ENCODE measurements around the gene TAPBP. TPM values are rescaled to one million over a fixed set of nuclear protein-coding genes. Genes with fewer than 3 reads are reported as not detected.

Gene TAPBP
- total and polyA plus RNA-seq, 9 of the 15 experiments (the other 6 are each of a cell fraction or from before 2014, with no cell fraction given) = 5.6 to 74.0 (median 22.3) TPM

DNA sequence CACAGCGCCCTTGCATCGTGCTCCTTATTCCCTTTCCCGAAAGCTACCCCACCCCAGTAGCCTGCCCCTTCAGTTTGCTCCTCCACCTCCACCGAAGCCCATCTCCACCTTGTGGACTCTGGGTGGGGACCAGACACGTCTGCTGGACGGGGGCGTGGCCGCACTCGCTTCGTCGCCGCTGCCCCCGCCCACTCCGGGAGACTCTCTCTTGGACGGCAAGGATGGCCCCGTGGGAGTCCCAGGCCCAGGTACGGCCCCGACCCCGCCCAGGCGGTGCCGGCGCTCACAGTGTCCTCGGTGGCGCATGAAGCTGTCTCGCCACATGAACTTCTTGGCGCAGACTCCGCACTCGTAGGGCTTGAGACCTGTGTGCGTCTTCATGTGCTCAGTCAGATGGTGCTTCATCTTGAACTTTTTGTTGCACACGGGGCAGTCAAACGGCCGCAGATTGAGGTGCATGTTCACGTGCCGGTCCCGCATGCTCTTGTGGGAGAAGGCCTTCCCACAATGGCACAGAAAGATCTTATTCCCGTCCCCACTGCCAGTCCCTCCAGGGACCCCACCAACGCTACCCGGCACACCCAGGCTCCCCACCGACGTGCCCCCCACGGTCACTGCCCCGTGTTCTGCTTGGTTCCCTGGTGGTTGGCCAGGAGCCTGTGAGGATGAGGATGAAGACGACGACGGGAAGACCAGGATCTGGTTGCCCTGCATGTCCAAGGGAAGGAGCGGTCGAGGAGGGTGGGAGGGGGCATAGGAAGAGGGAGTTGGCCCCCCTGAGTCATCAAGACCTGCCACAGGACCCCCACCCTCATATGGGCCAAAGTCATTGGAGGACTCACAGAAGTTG, 1.3 kb upstream of the TAPBP start (continued):
- TF ChIP-seq, protein P1, sequence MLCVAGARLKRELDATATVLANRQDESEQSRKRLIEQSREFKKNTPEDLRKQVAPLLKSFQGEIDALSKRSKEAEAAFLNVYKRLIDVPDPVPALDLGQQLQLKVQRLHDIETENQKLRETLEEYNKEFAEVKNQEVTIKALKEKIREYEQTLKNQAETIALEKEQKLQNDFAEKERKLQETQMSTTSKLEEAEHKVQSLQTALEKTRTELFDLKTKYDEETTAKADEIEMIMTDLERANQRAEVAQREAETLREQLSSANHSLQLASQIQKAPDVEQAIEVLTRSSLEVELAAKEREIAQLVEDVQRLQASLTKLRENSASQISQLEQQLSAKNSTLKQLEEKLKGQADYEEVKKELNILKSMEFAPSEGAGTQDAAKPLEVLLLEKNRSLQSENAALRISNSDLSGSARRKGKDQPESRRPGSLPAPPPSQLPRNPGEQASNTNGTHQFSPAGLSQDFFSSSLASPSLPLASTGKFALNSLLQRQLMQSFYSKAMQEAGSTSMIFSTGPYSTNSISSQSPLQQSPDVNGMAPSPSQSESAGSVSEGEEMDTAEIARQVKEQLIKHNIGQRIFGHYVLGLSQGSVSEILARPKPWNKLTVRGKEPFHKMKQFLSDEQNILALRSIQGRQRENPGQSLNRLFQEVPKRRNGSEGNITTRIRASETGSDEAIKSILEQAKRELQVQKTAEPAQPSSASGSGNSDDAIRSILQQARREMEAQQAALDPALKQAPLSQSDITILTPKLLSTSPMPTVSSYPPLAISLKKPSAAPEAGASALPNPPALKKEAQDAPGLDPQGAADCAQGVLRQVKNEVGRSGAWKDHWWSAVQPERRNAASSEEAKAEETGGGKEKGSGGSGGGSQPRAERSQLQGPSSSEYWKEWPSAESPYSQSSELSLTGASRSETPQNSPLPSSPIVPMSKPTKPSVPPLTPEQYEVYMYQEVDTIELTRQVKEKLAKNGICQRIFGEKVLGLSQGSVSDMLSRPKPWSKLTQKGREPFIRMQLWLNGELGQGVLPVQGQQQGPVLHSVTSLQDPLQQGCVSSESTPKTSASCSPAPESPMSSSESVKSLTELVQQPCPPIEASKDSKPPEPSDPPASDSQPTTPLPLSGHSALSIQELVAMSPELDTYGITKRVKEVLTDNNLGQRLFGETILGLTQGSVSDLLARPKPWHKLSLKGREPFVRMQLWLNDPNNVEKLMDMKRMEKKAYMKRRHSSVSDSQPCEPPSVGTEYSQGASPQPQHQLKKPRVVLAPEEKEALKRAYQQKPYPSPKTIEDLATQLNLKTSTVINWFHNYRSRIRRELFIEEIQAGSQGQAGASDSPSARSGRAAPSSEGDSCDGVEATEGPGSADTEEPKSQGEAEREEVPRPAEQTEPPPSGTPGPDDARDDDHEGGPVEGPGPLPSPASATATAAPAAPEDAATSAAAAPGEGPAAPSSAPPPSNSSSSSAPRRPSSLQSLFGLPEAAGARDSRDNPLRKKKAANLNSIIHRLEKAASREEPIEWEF (CRISPR knock-in tag; IDR thresholded peaks at IDR 0.05) = no peak
- TF ChIP-seq CREB1 (IDR thresholded peaks at IDR 0.05) (peak; percentile 12; the same call in 1 of the 2 replicates), CREB1 (CRISPR knock-in tag; IDR thresholded peaks at IDR 0.05) (0 out of 2 replicates have a peak, but pooled peaks have one; percentile 49), SFPQ (IDR thresholded peaks at IDR 0.05; ENCODE audit: low read depth, low read length) (no peak)
- TF ChIP-seq, protein P2, sequence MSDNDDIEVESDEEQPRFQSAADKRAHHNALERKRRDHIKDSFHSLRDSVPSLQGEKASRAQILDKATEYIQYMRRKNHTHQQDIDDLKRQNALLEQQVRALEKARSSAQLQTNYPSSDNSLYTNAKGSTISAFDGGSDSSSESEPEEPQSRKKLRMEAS (CRISPR knock-in tag; IDR thresholded peaks at IDR 0.05) = 0 out of 2 replicates have a peak, but pooled peaks have one; percentile 42

Data from K562 (cell line).